PC-9 (cell line): ENCODE results near the gene NOX3.

ENCODE experiments used
- EZH2 ChIP-seq: fragments of 200-600 bp; sonication (generic); IDR thresholded peaks from 2 replicates; pipeline ENCODE4 v1.8.0; 2017; ENCODE audit warnings: antibody characterized with exemption, low read depth
- TF ChIP-seq, protein P1 (sequence below): fragments of 200-600 bp; sonication (generic); conservative IDR thresholded peaks from 2 replicates; pipeline ENCODE4 v1.6.1; 2017; ENCODE audit warnings: mixed run types, antibody characterized with exemption, mild to moderate bottlenecking, moderate library complexity

- TF ChIP-seq EZH2 = no peak
- TF ChIP-seq, protein P1, sequence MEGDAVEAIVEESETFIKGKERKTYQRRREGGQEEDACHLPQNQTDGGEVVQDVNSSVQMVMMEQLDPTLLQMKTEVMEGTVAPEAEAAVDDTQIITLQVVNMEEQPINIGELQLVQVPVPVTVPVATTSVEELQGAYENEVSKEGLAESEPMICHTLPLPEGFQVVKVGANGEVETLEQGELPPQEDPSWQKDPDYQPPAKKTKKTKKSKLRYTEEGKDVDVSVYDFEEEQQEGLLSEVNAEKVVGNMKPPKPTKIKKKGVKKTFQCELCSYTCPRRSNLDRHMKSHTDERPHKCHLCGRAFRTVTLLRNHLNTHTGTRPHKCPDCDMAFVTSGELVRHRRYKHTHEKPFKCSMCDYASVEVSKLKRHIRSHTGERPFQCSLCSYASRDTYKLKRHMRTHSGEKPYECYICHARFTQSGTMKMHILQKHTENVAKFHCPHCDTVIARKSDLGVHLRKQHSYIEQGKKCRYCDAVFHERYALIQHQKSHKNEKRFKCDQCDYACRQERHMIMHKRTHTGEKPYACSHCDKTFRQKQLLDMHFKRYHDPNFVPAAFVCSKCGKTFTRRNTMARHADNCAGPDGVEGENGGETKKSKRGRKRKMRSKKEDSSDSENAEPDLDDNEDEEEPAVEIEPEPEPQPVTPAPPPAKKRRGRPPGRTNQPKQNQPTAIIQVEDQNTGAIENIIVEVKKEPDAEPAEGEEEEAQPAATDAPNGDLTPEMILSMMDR = no peak
These were observed 36.5 kb downstream of the NOX3 start for GRCh38 chr6:155419161-155419560.
